NCI-H1694 treated with DMSO at 0.1 percent for 48 hours (cell line): ENCODE data around the gene MBTPS1.

Source experiments
- DNase-seq: peaks from one replicate; lab custom pipeline; 2025; lab: John Stamatoyannopoulos, UW

The MBTPS1 gene

DNA sequence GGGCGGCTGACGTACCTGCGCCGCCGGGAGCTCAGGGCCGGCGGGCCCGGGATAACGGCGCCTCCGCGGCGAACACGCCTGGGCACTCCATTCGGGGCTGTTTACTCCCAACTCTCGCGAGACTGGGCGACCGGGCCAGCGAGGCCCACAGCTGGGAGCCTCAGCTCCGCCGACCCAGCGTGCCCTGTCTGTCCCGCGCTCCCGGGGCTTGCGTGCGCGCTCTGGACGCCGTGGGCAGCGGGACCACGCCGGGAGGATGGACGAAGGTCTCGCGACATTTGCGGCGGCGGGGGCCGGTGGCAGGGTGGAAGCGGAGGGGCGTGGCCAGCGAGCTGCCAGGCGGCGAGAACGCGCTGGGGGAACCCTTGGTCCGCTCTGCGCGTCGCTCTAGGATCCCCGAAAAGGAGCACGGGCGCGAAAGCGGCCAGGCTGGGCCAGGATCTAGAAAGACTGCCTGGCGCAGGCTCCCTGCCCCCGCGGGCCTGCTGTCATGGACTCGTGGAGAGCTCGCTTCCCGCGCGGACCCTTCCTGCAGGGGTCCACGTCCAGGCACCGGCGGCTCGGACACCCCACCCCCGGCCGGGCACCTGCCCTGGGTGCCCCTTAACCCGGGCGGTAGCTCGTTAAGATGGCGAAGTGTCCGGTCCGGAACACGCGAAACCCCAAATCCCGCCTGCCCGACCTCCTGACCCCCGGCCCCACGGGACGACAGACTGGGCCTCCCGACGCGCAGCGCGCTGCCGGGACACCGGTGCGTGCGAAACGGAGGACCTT is at the start of gene MBTPS1:
TSS of gene MBTPS1 (minus strand) at position 223 of the 774 bp plus-strand sequence. CDS start 15,159 bp downstream, outside the sequence.
- peak; percentile 83 for DNase-seq

DNA sequence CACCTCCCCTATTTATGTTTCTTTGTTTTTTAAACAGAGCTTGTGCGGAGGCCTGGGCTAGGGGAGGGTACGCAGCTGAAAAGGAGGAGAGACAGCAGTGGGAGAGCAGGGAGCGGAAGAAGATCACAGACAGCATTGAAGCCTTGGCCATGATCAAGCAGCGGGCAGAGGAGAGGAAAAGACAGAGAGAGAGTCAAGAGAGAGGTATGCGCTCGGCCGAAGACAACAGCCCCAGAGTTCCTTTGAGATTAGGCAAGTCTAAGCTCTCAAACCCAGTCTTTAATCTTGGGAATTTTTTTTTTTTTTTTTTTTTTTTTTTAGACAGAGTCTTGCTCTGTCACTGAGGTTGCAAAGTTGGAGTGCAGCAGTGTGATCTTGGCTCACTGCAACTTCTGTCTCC is 49.0 kb upstream of the MBTPS1 start:
- DNase-seq = no peak

DNA sequence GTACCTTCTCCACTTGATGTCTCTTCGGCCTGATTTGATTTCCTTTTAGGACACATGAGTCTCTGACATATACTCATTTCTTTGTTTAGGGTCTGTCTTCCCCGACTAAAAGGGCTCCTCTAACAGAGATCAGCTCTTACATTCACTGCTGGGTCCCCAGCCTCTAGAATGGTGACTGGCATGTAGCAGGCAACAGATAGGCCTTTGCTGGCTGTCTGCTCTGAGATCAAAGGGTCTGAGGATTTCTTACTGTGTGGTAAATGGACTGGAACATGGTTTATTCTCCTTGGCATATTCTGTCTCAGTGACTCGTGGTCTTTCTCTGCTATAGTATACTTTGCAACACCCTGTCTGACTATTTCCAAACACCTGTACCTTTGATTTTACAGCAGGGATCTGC is 45.1 kb upstream of the MBTPS1 start:
- DNase-seq = no peak

DNA sequence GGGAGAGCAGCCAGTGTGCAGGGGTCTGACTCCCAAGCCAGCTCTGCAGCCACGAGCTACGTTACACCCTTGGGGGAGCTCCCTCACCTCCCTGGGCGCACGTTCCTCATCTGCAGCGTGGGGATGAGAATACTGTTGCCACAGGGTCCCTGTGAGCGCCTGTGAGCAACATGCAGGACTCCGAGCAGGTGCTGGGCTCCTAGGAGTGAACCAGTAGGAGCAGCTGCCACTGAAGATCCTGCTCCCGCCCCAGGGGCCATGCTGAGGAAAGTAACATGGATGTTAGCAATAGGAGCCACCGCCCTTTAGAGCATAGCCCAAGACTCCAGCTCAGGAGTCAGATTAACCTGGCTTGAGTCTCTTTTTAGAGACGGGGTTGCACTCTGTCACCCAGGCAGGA is 44.3 kb upstream of the MBTPS1 start:
- DNase-seq = no peak

DNA sequence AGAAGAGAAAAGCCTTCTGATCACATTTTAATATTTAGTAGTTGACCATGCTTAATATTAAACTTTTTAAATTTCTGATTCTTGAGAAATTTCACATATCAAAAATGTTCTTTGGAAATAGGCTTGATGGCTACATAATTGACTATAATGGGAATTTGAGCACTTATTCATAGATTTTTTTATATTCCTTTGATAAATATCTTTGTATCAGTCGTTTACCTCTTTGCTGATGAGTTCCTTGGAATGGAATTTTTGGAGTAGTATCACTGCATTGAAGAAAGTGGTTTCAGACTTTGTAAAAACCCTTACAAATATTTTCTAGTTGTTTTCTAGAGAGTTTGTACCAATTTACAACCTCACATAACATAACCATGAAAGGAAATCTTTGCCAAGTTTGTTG is 43.1 kb upstream of the MBTPS1 start:
- no peak for DNase-seq

DNA sequence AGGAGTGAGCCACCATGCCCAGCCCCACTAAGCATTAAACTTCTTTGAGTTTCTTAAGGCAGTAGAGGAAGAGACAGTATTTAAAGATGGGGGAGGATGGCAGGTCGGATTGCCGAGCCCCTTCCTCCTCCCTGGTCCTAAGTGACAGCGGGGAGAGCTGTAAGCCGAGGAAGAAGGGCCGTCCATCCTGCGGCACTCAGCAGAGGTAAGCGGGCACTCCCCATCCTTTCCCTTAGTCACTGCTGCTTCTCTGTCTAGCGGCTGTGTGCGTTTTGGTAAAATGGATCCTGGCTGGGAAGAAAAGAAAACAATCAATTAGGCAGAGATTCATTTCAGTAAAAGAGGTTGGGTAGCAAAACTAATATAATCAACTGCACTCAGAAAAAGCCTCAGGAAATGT is 42.3 kb upstream of the MBTPS1 start:
- no peak for DNase-seq

DNA sequence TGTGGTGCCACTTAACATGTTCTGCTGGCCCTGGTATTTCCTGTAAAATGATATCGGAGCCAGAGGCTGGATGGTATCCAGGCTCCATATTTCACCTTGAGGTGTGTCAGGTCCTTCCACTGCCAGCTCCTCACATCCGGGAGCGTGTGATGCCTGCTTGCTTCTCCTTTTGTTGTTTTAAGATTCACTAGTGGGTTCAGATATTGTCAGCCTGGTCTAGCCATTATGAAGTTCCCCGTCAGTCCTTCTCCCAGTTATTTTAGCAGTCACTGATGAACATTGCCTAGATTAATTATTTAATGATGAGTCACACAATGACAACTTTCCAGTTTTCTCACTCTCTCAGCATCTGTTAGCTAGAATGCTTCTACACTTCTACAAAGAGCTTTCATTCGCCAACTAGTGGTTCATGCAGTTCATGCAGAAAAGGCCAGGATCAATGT is 39.6 kb upstream of the MBTPS1 start:
- DNase-seq = peak; percentile 9

DNA sequence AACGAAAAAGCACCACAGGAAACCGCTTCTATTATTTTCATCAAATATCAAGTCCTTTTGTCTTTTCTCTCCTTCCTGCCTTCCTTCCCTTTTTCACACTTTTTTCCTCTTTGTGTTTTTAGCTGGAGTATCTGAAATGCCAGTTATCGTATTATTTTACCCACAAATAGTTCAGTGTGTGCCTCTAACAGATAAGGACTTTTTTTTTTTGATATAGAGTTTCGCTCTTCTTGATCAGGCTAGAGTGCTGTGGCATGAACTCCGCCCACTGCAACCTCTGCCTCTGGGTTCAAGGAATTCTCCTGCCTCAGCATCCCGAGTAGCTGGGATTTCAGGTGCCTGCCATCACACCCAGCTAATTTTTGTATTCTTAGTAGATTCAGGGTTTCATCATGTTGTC is 39.0 kb upstream of the MBTPS1 start:
- no peak for DNase-seq

DNA sequence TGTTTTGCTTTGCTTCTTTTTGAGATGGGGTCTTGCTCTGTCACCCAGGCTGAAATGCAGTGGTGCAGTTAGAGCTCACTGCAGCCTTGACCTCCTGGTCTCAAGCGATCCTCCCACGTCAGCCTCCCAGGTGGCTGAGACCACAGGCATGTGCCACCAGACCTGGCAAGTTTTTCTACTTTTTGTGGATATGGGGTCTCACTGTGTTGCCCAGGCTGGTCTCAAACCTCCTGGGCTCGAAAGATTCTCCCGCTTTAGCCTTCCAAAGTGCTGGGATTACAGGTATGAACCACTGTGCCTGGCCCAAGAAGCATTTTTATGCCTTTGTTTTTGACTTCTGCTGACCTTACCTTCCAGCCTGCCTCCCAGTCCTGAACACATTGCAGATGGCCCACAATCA is 38.5 kb upstream of the MBTPS1 start:
- DNase-seq = no peak

DNA sequence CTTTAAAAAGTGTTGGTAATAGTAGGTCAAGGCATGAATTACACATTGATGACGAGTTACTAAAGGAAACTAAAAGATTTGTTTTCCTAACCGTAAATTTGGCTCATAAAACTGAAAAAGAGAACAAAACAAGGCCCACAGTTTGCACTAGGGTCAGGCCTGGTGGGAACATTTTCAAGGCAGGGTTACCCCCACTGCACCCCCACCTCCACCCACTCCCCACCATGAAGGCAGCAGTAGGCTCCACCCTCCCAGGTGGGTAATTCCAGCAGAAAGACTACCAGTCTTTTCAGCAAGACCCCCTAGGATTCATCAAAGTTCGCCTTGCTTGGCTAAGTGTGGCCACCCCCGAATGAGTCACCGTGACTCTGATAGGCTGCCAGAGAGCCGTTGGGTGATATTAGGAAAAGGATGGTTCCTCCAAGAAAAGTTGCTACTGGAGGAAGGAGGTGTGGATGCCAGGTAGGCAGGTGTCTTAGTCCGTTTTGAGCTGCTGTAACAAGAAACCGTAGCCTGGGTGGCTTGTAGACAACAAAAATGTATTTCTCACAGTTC is 37.0 kb upstream of the MBTPS1 start:
- no peak for DNase-seq

DNA sequence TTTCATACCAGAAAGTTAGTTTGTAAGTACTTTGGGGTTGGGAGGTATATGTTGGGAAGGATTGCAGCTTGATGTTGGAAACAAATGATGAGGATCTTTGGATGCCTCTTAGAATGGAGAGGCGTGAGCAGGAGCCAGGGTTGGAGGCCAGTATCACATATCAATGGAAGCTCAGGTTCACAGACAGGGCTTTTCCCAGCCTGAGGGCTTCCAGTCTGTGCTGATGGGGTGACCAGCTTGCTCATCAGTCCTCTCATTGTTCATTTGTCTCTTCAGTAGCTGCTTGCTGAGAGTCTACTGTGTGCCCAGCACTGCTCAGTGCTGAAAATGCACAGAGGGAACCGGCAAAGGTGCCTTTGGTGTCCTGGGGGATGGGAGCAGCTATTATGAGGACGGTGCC is 34.2 kb upstream of the MBTPS1 start:
- no peak for DNase-seq

DNA sequence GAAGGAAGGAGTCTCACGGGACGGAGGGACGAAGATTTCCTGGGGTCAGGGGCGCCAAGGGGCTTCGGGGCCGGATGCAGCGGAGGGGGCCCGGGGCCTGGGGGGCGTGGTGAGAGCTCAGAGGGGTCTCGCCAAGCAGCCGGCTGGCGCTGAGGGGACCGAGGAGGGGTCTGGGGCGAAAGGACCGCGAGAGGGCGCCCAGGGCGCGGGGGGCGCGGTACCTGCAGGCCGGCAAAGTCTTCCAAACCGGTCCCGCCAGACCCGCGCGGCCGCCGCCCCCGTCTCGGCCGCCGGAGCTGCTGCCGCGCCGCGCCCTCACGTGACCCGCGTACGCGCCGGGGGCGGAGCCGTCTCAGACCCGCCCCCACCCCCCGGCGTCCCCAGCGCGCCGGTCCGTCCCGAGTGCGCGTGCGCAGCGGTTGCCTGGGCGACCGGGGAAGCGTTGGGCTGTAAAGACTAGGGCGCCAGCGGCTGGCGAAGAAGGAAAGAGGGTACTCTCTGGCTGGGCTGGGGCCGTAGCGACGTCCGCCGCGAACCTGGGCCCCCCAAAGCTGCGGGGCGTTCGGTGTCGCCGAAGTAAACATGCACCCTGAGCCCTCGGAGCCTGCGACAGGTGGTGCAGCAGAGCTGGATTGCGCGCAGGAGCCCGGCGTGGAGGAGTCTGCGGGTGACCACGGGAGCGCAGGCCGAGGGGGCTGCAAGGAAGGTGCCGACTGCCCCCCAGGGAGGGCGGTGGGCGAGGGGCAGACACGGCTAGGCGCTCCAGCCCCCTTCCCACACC is 28.3 kb upstream of the MBTPS1 start, which contains the start of the genes DNAAF1 and HSDL1:
TSS of gene DNAAF1 (plus strand) at position 450 of the 781 bp plus-strand sequence. CDS start at position 583, 133 bp downstream.
TSS of gene HSDL1 (minus strand) at position 319 of the 781 bp plus-strand sequence. CDS start 13,856 bp downstream, outside the sequence.
- DNase-seq = peak; percentile 40

DNA sequence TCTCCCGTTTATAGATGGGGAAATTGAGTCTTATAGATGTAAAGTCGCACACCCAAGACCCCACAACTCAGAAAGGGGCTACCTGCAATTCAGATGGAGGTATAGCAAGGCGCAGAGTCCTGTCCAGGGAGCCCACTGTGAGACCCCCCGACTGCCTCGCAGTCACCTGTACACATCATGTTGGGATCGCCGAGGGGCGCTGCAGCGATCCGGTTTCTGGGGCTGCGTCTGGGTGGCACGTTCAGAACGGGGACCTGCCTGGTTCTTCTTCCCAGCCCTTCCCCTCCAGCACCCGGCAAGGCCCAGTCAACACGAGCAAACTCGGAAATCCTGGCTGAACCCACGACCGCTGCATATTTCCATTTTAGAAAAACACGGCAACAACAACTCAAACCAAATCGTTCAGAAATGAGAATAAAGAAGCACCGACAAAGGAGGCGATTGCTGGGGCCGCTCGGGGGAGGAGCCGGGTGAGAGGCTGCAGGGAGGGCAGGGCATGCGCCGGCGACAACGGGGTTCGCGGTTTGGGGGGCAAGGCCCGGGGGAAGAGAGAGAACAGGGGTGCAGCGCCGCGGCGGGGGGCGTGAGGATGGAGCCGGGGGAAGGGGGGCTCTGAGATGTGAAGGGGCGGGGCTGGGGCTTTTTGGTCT is 27.6 kb upstream of the MBTPS1 start:
- DNase-seq = no peak

DNA sequence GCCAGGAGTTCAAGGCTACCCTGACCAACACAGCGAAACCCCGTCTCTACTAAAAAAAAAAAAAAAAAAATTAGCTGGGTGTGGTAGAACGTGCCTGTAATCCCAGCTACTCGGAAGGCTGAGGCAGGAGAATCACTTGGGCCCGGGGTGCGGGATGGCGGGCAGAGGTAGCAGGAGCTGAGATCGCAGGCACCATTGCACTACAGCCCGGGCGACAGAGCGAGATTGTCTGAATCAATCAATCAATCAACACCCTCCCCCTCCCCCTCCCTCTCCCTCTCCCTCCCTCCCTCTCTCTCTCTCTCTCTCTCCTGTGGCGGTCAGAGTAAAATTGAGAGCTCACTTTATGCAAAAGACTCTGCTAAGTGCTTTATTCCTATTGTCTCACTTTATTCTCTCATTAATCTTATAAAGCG is 27.1 kb upstream of the MBTPS1 start:
- no peak for DNase-seq

DNA sequence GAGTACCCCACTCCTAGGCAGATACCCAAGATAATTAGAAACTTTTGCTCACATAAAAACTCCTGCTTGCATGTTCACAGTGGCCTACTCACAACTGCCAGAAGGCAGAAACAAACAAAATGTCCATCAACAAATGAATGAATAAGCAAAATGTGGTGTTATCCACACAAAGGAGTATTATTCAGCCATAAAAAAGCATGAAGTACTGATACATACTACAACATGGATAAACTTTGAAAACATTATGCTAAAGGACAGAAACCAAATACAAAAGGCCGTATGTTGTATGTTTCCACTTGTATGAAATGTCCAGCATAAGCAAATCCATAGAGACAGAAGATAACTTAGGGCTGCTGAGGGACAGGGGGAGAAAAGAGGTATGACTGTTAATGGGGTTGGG is 26.3 kb upstream of the MBTPS1 start:
- DNase-seq = no peak

DNA sequence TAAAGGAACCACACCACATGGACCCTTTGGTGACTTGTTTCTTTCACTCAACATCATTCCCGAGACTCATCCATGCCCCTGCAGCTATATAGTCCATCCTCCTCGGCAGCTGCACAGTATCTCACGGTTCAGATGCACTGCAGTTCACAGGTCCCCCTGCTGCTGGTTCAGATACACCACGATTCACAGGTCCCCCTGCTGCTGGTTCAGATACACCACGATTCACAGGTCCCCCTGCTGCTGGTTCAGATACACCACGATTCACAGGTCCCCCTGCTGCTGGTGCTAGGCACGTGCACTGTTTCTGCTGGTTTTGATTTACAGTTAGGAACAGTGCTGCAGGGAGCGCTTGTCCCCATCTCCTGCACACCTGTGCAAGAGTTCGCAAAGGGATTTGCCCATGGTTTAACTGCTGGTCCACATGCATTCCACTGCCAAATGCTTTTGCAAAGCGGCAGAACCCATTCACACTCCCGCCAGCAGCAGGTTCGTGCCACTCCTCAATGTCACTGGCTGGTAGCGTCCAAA is 24.5 kb upstream of the MBTPS1 start:
- DNase-seq = peak; percentile 18

DNA sequence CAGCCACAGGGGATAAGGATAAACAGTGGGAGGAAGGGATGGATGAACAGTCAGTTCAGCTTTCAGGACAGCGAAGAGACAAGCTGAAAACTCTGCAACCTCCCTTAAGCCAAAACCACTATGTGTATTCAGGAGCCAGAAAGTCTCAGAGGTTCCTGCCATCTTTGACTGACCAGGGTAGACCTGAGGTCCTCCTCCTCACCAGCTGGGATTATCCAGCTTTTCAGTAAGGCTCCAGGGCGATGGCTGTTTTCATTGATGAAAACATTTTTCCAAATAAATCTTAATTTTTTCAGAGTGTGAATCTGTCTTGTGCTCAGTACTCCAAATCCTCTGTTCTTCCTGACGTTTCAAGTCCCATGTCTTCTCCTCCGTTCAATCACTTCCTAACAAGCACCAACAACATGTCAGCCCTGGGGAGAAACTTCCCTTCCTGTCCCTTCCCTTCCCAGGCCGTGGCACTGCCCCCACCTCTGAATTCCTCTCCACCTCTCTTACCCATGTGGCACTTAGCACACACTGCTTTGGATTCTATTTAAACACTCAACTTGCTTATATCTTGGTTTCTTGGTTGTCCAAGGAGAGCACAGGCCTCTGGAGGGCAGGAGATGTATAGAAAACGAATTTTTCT is 23.0 kb upstream of the MBTPS1 start:
- DNase-seq = no peak

DNA sequence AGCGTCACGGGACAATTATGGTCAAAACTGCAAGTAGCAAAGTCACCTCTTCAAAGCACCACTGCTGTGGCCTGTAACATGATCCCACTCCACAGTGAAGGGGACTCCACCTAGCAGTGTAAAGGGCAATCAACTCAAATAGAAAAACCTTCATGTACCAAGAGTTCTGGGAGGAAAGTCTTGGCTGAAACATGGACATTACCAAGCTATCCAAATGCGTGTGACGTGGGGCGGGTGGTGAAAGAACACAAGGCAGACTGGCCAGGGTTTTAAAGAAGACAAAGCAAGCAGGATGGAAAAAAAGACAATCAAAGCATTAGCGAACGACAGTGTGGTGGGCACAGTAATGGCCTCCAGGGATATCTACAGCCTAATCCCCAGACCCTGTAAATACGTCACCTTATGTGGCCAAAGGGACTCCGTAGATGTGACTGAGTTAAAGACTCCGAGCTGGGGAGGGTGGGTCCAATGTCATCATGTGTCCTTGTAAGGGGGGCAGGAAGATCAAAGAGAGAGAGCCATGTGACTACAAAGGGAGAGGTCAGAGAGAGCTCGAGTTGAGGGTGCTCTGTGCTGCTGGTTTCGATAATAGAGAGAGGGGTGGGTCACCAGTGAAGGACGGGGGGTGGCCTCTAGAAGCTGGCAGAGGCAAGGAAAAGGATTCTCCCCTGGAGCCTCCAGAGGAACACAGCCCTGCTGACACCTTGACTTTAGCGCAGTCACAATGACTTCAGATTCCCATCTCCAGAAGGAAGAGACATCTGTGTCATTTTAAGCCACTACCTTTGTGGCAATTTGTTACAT is 22.3 kb upstream of the MBTPS1 start:
- DNase-seq = no peak

DNA sequence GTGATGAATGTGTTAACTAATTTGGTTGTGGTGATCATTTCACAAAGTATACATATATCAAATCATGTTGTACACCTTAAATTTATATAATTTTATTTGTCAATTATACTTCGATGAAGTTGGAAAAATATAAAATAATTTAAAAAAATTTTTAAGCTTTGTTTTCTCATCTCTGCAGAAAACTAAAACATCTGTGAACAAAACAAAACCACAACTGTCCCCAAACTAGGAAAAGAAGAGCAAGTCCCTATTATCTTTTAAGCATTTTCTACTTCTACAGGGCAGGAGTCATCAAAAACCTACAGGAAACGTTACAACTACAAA is 21.7 kb upstream of the MBTPS1 start:
- DNase-seq = no peak

DNA sequence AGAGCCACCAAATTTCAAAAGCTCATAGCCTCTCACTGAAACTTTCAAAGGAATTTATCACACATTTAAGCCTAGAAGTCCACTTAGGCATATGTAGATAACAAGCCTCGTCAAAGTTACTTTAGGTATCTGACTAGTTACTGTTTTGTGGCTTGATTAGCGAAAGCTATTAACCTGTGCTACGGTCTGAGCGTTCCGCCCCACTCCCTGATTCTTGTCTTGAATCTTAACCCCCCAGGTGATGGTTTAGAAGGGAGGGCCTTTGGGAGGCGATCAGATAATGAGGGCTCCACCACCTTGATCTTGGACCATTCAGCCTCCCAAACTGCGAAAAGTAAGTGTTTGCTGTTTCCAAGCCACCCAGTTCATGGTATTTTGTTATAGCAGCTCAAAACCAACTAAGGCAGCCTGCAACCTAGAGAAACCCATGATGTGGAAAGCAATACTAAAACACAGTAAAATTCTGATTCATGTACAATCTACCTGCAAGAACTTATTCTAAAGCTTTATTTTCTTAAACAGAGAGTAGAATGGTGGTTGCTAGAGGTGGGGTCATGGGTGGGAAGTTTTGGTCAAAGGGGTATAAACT is 21.1 kb upstream of the MBTPS1 start:
- no peak for DNase-seq
